Activated T-cell treated with anti-CD3 and anti-CD28 coated beads, Interleukin-2, amount 50 U/mL, for 24 hours (primary cell): ENCODE data around the gene CREB1.
"Not testable (repeated sequence)": the region's sequence is repeated elsewhere in the genome, so short reads cannot be mapped to it uniquely, and the experiment has no call there.

Experiments
- DNase-seq: peaks from one replicate; pipeline ENCODE4 v3.0.0-alpha.2; 2020
- H3K27ac Mint-ChIP-seq: 2 replicates; pipeline ENCODE4 v1.8.0; 2020; ENCODE audit warnings: mild to moderate bottlenecking, mixed read lengths
- H3K27me3 Mint-ChIP-seq: 2 replicates; pipeline ENCODE4 v1.8.0; 2020; ENCODE audit warnings: mixed read lengths
- H3K36me3 Mint-ChIP-seq: 2 replicates; pipeline ENCODE4 v1.8.0; 2020; ENCODE audit warnings: low read depth, mixed read lengths
- H3K4me1 Mint-ChIP-seq: 2 replicates; pipeline ENCODE4 v1.8.0; 2020; ENCODE audit warnings: low read depth, mixed read lengths
- H3K4me3 Mint-ChIP-seq: 2 replicates; pipeline ENCODE4 v1.8.0; 2020; ENCODE audit warnings: mild to moderate bottlenecking, moderate library complexity, mixed read lengths
- H3K9me3 Mint-ChIP-seq: 2 replicates; pipeline ENCODE4 v1.8.0; 2020; ENCODE audit warnings: mixed read lengths

The CREB1 gene

DNA sequence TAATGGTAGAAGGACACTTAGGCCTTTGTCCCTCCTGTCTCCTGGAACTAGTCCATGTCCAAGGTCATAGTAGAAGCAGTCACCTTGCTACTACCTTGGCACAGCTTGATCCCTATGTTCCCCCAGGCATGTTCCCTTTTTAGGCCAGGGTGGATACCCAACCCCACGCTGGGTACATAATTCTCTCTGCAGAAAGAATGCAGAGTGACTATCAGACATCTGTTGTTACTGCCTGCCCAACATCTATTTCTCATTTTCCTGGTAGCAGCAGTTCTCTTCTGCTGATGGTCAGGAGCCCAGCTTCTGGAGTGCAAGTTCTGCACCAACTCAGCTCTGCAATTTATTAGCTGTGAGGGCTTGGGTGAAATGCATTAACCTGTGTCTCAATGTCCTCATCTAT lies 99.8 kb downstream of the CREB1 start:
- no peak for DNase-seq
- Mint-ChIP-seq H3K36me3 (peaks cover 3% of the 10 kb centered on the region), H3K4me1 (peaks cover 24% of the 10 kb centered on the region), H3K27me3 (no peaks in the 10 kb centered on the region), H3K9me3 (no peaks in the 10 kb centered on the region), H3K4me3 (no peak overlapping the region), H3K27ac (no peak overlapping the region)

DNA sequence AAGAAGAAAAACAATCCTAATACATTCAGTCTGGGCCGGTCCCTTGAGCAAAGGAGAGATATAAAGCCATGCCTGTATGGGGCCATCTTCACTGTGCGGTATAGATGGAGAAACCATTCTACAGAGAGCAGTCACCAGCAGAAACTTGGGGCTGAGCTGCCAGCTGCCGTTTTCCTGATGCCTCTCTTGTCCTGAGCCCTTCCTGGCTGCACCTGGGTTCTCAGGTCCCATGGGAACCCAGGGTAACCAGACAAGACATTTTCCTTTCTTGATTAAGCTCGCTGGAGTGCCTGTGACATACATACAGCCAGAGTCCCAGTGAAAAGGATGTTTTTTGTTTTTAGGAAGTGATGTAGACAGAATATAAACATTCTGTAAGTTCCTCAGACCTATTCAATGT lies 100.7 kb downstream of the CREB1 start:
- Mint-ChIP-seq H3K27me3 (no peaks in the 10 kb centered on the region), H3K4me1 (peaks cover 22% of the 10 kb centered on the region), H3K27ac (no peak overlapping the region), H3K36me3 (no peaks in the 10 kb centered on the region), H3K4me3 (no peak overlapping the region), H3K9me3 (no peaks in the 10 kb centered on the region)
- DNase-seq = no peak

DNA sequence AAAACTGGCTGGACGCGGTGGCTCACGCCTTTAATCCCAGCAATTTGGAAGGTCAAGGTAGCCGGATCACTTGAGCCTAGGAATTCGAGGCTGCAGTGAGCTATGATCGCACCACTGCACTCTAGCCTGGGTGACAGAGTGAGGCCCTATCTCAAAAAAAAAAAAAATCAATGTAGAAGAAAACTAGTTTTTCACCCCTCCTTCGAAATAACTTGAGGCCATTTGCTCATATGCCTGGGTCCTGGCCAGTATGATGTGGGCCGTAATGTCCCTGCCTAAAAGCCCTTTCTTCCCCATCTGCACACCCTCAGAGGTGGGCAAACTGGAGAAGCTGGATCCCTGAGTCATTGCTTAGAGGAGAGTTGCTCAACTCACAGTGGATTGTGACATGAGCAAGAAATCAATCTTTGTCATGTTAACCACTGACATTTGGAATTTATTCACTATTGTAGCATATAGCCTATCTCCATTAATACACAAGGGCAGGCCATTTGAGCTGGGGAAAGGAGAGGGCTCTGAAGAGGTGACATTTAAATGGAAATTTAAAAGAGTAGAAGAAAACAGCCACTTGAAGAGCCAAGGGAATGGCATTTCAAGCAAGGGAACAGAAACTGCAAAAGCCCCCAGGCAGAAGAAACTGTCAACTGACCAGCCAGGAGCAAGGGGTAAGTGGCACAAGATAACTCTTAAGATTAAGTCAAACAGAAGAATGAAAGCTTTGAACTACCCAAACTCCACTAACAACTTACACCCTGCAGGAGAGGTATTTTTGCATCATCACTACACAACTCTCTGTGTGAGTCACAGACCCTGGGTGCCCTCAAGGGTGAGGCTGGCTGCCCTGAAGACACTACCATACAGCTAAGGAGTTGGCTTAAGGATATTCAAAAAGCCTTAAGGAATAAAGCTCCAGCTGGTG lies 103.1 kb downstream of the CREB1 start:
- DNase-seq = no peak
- H3K9me3 Mint-ChIP-seq = no peaks in the 10 kb centered on the region
- peaks cover 10% of the 10 kb centered on the region for H3K4me1 Mint-ChIP-seq
- peak overlapping the region; percentile 4 for H3K27ac Mint-ChIP-seq
- H3K27me3 Mint-ChIP-seq = no peaks in the 10 kb centered on the region
- no peaks in the 10 kb centered on the region for H3K36me3 Mint-ChIP-seq
- H3K4me3 Mint-ChIP-seq = no peak overlapping the region

DNA sequence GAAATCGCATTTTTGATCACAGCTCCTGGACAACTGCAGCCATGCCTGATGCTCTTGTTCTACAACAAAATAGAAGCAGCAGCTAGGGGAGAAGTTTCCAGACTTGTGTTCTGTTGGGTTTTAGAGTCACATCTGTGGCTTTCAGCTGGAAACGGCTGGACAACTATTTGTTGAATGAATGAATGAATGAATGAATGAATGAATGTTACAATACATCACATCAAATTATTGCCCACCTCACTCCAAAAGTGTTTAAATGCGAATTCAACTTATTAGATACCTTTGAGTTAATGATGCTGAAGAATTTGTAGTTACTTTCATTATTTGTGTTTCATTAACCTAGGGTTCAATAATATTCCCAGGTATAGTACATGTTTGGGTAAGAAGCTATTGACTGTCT lies 103.9 kb downstream of the CREB1 start:
- no peaks in the 10 kb centered on the region for H3K27me3 Mint-ChIP-seq
- H3K4me1 Mint-ChIP-seq = peaks cover 9% of the 10 kb centered on the region
- H3K9me3 Mint-ChIP-seq = no peaks in the 10 kb centered on the region
- no peak for DNase-seq
- no peaks in the 10 kb centered on the region for H3K36me3 Mint-ChIP-seq
- H3K4me3 Mint-ChIP-seq = no peak overlapping the region
- H3K27ac Mint-ChIP-seq = no peak overlapping the region

DNA sequence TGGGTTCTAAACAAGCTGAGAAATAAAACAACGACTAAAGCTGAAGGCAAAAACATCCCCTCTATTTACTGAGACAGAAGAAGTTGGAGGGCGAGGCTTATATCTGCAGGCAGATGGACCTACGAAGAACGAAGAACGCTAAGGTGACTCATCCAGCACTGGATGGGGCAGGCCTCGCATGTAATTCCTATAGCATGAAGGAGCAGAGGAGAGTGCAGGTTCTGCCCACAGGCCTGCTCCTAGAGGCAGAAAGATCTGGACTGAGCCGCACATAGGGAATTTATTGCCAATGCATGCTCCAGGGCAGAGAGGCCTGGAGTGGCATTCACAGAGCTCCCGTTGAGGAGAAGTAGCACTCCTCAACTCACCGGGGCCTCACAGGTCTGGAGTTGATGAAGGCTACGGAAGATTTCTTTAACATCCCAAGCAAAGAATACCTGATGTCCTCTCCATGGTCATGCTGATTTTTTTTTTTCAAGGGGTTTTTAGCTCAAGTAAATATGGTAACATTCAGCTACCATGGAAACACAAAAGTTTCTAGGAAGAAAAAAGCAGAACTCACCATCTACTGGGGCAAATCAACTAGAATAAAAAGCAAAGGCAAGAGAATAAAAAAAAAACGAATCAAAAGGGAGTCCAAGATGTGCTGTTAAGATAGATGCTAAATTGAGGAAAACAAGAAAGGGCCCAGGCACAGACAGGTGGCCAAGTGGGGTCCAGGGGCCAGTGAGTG lies 105.9 kb downstream of the CREB1 start:
- peaks cover 9% of the 10 kb centered on the region for H3K4me1 Mint-ChIP-seq
- H3K4me3 Mint-ChIP-seq = no peak overlapping the region
- H3K9me3 Mint-ChIP-seq = peaks cover 6% of the 10 kb centered on the region
- H3K27ac Mint-ChIP-seq = no peak overlapping the region
- no peak for DNase-seq
- H3K27me3 Mint-ChIP-seq = no peaks in the 10 kb centered on the region
- no peaks in the 10 kb centered on the region for H3K36me3 Mint-ChIP-seq

DNA sequence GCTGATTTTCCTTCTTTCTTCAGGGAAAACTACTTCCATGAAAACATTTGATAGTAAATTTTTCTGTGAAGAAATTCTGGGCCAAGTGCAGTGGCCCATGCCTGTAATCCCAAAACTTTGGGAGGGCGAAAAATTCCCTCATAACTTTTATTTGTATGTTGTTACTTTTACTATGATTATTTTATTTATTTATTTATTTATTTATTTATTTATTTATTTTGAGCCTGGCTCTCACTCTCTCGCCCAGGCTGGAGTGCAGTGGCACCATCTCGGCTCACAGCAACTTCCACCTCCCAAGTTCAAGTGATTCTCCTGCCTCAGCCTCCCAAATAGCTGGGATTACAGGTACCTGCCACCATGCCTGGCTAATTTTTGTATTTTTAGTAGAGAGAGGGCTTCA lies 109.5 kb downstream of the CREB1 start:
- not testable (repeated sequence) for H3K27me3 Mint-ChIP-seq, H3K36me3 Mint-ChIP-seq, DNase-seq, H3K27ac Mint-ChIP-seq, H3K4me1 Mint-ChIP-seq, H3K4me3 Mint-ChIP-seq
- peaks cover 10% of the 10 kb centered on the region for H3K9me3 Mint-ChIP-seq

DNA sequence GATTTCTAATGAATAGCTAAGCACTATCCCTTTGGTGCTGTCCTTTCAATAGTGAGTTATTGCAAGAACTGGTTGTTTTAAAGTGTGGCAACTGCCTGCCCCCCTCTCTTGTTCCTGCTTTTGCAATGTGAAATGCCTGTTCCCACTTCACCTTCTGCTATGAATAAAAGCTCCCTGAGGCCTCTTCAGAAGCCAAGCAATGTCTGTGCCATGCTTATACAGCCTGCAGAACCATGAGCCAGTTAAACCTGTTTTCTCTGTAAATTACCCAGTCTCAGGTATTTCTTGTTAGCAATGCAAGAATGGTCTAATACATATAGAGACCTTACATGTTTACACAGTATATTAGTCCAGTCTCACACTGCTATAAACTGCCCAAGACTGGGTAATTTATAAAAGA lies 110.4 kb downstream of the CREB1 start:
- Mint-ChIP-seq H3K27ac (no peak overlapping the region), H3K27me3 (peaks cover 2% of the 10 kb centered on the region), H3K9me3 (peaks cover 10% of the 10 kb centered on the region), H3K4me1 (no peaks in the 10 kb centered on the region), H3K4me3 (no peak overlapping the region), H3K36me3 (no peaks in the 10 kb centered on the region)
- no peak for DNase-seq

DNA sequence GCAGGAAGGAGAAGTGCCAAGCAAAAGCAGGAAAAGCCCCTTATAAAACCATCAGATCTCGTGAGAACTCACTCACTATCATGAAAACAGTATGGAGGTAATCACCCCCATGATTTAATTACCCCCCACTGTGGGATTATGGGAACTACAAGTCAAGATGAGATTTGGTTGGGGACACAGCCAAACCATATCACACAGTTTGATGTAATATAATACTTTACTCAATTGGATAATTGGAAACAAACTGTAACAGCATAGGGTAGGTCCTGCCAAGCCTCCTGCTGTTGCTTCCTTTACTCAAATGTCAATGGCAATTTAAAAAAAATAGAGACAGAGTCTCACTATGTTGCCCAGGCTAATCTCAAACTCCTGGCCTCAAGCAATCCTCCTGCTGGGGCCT lies 110.9 kb downstream of the CREB1 start:
- Mint-ChIP-seq H3K4me3 (no peak overlapping the region), H3K27ac (no peak overlapping the region), H3K27me3 (peaks cover 2% of the 10 kb centered on the region), H3K36me3 (no peaks in the 10 kb centered on the region), H3K9me3 (peaks cover 10% of the 10 kb centered on the region), H3K4me1 (no peaks in the 10 kb centered on the region)
- DNase-seq = no peak

DNA sequence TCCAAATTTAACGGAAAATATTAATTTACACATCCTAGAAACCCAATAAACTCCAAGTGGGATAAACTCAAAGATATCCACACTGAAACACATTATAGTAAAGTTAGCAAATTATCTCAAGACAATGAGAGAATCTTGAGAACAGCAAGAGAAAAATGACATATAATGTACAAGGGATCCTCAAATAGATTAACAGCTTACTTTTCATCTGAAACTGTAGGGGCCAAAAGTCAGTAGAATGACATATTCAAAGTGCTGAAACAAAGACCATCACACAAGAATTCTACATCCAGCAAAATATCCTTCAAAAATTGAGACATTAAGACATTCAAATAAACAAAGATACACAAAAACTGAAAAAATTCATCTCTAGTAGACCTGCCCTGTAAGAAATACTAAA lies 114.1 kb downstream of the CREB1 start:
- DNase-seq = no peak
- no peak overlapping the region for H3K27ac Mint-ChIP-seq
- no peaks in the 10 kb centered on the region for H3K36me3 Mint-ChIP-seq
- no peaks in the 10 kb centered on the region for H3K4me1 Mint-ChIP-seq
- H3K27me3 Mint-ChIP-seq = peaks cover 2% of the 10 kb centered on the region
- H3K9me3 Mint-ChIP-seq = peaks cover 10% of the 10 kb centered on the region
- no peak overlapping the region for H3K4me3 Mint-ChIP-seq

DNA sequence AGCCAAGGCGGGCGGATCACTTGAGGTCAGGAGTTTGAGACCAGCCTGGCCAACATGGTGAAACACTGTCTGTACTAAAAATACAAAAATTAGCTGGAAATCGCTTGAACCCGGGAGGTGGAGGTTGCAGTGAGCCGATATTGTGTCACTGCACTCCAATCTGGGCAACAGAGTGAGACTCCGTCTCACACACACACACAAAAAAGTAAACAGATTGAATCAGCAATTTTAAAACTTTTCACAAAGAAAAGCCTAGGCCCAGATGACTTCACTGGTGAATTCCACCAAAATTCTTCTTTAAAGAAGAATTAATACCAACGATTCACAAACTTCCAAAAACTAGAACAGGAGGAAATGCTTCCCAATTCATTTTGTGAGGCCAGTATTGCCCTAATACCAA lies 116.8 kb downstream of the CREB1 start:
- not testable (repeated sequence) for DNase-seq, H3K27me3 Mint-ChIP-seq, H3K27ac Mint-ChIP-seq, H3K36me3 Mint-ChIP-seq, H3K9me3 Mint-ChIP-seq, H3K4me3 Mint-ChIP-seq, H3K4me1 Mint-ChIP-seq
